ENCODE measurements around the gene PSMA1. TPM values are rescaled to one million over a fixed set of nuclear protein-coding genes. Genes with fewer than 3 reads are reported as not detected.
A peak's percentile ranks its signal among the peaks of the same experiment; 100 is the strongest.

PSMA1 gene
- total and polyA plus RNA-seq, 10 donors: 103 to 188 (median 135) TPM

DNA sequence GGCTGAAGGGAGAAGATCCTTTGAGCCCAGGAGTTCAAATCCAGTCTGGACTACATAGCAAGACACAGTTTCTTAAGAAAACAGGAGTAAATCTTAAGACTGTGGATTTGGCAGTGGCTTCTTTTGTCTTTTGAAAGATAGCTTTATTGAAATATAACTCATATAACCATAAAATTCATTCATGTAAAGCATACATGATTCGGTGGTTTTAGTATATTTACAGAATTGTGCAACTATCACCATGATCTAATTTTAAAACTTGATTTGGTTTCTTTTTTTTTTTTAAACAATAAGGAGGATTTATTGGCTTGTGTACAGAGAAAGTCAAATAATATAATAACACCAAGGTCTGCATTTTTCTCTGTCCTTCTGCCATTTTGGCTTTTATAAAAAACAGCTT lies 23.1 kb upstream of the PSMA1 start:
- H3K27me3 ChIP-seq (replicated peaks in 1 of 7): no peaks in the 10 kb centered on the region
- peak overlapping the region in 2 of 8 donors; percentile 66 to 77 for H3K27ac ChIP-seq
- DNase-seq: no peak
- H3K4me1 ChIP-seq: peaks cover 0 to 47% (median 22%) of the 10 kb centered on the region in 6 donors
- TF ChIP-seq POLR2A (IDR thresholded peaks at IDR 0.05): no peak
- TF ChIP-seq, protein P1, sequence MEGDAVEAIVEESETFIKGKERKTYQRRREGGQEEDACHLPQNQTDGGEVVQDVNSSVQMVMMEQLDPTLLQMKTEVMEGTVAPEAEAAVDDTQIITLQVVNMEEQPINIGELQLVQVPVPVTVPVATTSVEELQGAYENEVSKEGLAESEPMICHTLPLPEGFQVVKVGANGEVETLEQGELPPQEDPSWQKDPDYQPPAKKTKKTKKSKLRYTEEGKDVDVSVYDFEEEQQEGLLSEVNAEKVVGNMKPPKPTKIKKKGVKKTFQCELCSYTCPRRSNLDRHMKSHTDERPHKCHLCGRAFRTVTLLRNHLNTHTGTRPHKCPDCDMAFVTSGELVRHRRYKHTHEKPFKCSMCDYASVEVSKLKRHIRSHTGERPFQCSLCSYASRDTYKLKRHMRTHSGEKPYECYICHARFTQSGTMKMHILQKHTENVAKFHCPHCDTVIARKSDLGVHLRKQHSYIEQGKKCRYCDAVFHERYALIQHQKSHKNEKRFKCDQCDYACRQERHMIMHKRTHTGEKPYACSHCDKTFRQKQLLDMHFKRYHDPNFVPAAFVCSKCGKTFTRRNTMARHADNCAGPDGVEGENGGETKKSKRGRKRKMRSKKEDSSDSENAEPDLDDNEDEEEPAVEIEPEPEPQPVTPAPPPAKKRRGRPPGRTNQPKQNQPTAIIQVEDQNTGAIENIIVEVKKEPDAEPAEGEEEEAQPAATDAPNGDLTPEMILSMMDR (IDR thresholded peaks at IDR 0.05 in 8 of 11, conservative IDR thresholded peaks at IDR 0.05 in 3 of 11): no peak
- no peak for TF ChIP-seq POLR2AphosphoS5 (IDR thresholded peaks at IDR 0.05)
- intact Hi-C loops (cut with DNase I; ENCODE audit: low total_unique reads): no loop called here
- no peak overlapping the region for H3K4me3 ChIP-seq
- 41 to 80% (median 50%) methylated on average over 1 of the region's 1 CpG for WGBS, 5 donors
- no peaks in the 10 kb centered on the region for H3K36me3 ChIP-seq
- H3K9me3 ChIP-seq: no peaks in the 10 kb centered on the region

DNA sequence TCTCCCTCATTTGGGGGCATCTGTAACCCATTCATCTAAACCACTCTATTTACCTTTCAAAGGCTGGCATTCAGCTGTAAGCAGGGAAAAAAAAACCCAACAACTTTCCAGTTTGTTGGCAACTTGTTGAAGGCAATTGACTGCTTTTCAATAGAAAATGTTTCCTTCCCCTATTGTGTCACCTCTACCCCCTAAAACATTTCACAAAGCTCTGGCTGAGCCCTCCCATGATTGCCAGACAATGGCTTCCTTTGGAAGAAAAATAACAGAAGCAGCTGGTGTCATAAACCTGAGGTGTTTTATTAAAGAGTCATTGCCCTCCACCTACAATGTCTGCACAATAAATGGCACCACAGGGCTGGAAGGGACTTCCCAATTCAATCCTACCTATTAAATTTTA lies 22.1 kb upstream of the PSMA1 start:
- Histone ChIP-seq H3K4me3 (no peak overlapping the region), H3K9me3 (no peaks in the 10 kb centered on the region), H3K27ac (peak overlapping the region in 4 of 8 donors; percentile 17 to 77 (median 56)), H3K4me1 (peaks cover 3 to 56% (median 28%) of the 10 kb centered on the region in 6 donors), H3K27me3 (replicated peaks in 1 of 7) (no peaks in the 10 kb centered on the region), H3K36me3 (no peaks in the 10 kb centered on the region)
- DNase-seq: no peak
- intact Hi-C loops (cut with DNase I; ENCODE audit: low total_unique reads): no loop called here
- TF ChIP-seq POLR2AphosphoS5 (IDR thresholded peaks at IDR 0.05): no peak
- no peak for TF ChIP-seq POLR2A (IDR thresholded peaks at IDR 0.05)
- TF ChIP-seq, protein P1 (IDR thresholded peaks at IDR 0.05 in 8 of 11, conservative IDR thresholded peaks at IDR 0.05 in 3 of 11): no peak

DNA sequence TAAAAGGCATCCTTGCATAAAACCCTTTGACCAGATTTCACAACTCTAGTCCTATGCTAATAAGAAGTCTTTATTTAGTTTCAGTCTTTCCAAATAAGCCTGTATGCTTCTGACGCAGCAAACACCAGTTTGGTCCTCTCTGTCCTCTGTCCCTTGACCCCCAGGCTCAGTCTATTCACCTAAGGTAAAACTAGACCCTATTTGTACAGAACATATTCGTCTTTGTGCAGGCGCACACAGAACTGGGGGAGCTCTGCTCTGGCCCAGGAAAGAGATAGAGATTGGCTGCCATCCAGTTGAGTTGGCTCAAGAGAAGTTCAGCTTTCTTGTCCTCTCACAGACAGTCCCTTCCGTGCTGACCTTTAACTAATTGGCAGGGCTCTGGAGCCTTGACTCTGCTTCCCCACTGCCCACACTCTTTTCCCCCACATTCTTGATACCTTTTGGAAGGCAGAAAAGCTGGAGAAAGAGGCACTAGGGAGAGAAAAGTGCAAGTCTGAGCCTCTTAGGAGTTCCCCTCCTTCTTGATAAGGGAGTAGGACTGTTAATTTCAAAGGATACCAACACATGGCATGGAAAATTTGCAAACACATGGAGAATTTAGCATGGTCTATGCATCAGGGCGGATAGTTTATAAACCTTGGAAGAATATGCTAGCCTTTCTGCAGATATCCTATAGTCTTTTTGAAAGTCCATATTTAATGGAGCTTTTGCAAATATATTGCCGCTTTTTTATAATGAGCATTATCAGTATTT lies 21.2 kb upstream of the PSMA1 start:
- H3K27ac ChIP-seq: peak overlapping the region in 5 of 8 donors; percentile 42 to 77 (median 66)
- WGBS, 5 donors: 56 to 78% (median 64%) methylated on average over 6 of the region's 6 CpGs

DNA sequence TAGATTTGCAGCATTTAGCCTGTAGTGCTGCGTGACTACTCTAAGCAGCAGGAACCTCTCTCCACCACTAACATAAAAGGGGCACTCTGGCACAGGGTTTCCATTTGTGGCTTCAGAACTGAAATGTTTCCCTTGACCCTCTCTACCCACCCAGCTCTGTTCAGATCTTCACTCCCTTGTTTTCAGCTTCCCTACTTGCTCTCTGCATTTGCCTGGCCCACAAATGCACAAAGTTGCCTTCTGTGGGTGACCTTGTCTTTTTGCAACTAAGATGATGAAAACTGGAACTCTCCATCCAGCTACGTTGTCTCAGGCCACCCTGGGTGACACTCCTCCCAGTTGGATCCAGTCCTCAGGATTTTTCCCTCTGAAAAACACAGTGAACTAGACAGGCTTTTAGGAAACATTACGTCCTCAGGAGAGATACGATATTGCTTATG lies 19.8 kb upstream of the PSMA1 start:
- Histone ChIP-seq H3K27me3 (replicated peaks in 1 of 7) (no peaks in the 10 kb centered on the region), H3K4me1 (peaks cover 6 to 66% (median 36%) of the 10 kb centered on the region in 6 donors), H3K9me3 (no peaks in the 10 kb centered on the region), H3K4me3 (no peak overlapping the region), H3K36me3 (no peaks in the 10 kb centered on the region), H3K27ac (peak overlapping the region in 2 of 8 donors; percentile 73 to 77)
- intact Hi-C loops (cut with DNase I; ENCODE audit: low total_unique reads): loop anchor here (5.0 kb wide), 2 partner anchors 102 to 367 kb away; partner anchors contain the start of gene PDE3B
- no peak for TF ChIP-seq POLR2A (IDR thresholded peaks at IDR 0.05)
- TF ChIP-seq, protein P1 (IDR thresholded peaks at IDR 0.05 in 8 of 11, conservative IDR thresholded peaks at IDR 0.05 in 3 of 11): no peak
- TF ChIP-seq POLR2AphosphoS5 (IDR thresholded peaks at IDR 0.05): no peak
- 68 to 76% (median 69%) methylated on average over 4 of the region's 4 CpGs for WGBS, 5 donors
- DNase-seq: no peak

More for the DNA sequence above, 21.2 kb upstream of the PSMA1 start:
- Histone ChIP-seq H3K4me1 (peaks cover 6 to 66% (median 36%) of the 10 kb centered on the region in 6 donors), H3K4me3 (no peak overlapping the region), H3K36me3 (no peaks in the 10 kb centered on the region), H3K9me3 (no peaks in the 10 kb centered on the region), H3K27me3 (replicated peaks in 1 of 7) (no peaks in the 10 kb centered on the region)
- no peak for TF ChIP-seq POLR2A (IDR thresholded peaks at IDR 0.05)
- TF ChIP-seq POLR2AphosphoS5 (IDR thresholded peaks at IDR 0.05): peak in 1 of 3 donors; percentile 52
- no peak for DNase-seq
- intact Hi-C loops (cut with DNase I; ENCODE audit: low total_unique reads): no loop called here
